Right lobe of liver (tissue), 6 donors: Measurements from ENCODE around the gene FHL1. TPM values are rescaled to one million over a fixed set of nuclear protein-coding genes. Genes with fewer than 3 reads are reported as not detected.

Source experiments
- ATAC-seq, 4 donors: fragments of 200-7000 bp; cut with Tn5 transposase; one replicate each; pipeline ENCODE4 v1.9.1; 2020; ENCODE audit warnings: mild to moderate bottlenecking in 4 of 4, moderate library complexity in 4 of 4
- DNase-seq, 3 donors: peaks; one replicate each; pipeline ENCODE4 v3.0.0-alpha.2; 2020
- H3K27ac ChIP-seq, 3 donors: fragments of 200-600 bp; one replicate each; pipeline ENCODE4 v1.8.0; 2022
- H3K27me3 ChIP-seq, 2 donors: fragments of 200-600 bp; one replicate each; pipeline ENCODE4 v1.8.0; 2022
- H3K36me3 ChIP-seq, 4 donors: fragments of 200-600 bp; sonication (generic) in 1 of 4; one replicate each; pipeline versions ENCODE4 v1.5.1 to v1.8.0; 2017 to 2022; ENCODE audit warnings: control low read depth in 1 of 4
- H3K4me1 ChIP-seq, 4 donors: fragments of 200-600 bp; sonication (generic) in 1 of 4; one replicate each; pipeline versions ENCODE4 v1.5.1 to v1.8.0; 2017 to 2022; ENCODE audit warnings: control low read depth in 1 of 4
- H3K4me3 ChIP-seq, 3 donors: fragments of 200-600 bp; one replicate each; pipeline ENCODE4 v1.8.0; 2022
- H3K9me3 ChIP-seq, 4 donors: fragments of 200-600 bp; sonication (generic) in 1 of 4; one replicate each; pipeline versions ENCODE4 v1.5.1 to v1.8.0; 2017 to 2022; ENCODE audit warnings: control low read depth in 1 of 4
- POLR2A ChIP-seq: fragments of 450-650 bp; IDR thresholded peaks from one replicate; pipeline ENCODE4 v1.6.1; 2017; ENCODE audit warnings: antibody characterized with exemption, mild to moderate bottlenecking
- WGBS: methylation state at CpG from one replicate; pipeline ENCODE4 v1.1.6; 2018; ENCODE audit warnings: low coverage, low lambda C conversion rate; ENCODE audit not compliant: insufficient coverage; ENCODE audit errors: missing lambda C conversion rate; 5-methylcytosine and 5-hydroxymethylcytosine counted together
- intact Hi-C, 2 donors: fragments of 100-400 bp; cut with DNase I; formaldehyde crosslinking; loops; one replicate each; pipeline versions ENCODE4 v1.11.2 to v1.14.1; 2022
- total RNA-seq, 6 experiments: library from RNA; depleted of rRNA in 2 of 6; stranded (reverse); fragments of >200 nt in 2 of 6; fragmentation: NEBNext Ultra II Directional in 3 of 6; extraction: Animal tissue kit (Norgen Biotek cat#: 25700) in 3 of 6; gene quantifications; one replicate each; pipeline versions ENCODE4 v1.1.0 to v1.2.4, GENCODE V29; 2016 to 2023
- TF ChIP-seq, protein P1 (sequence below), 4 donors: fragments of 200-600 bp in 3 of 4; fragments of 450-650 bp in 1 of 4; IDR thresholded peaks; one replicate each; pipeline versions ENCODE4 v1.5.1 to v1.8.0; 2016 to 2022; ENCODE audit warnings: antibody characterized with exemption in 4 of 4, mild to moderate bottlenecking in 2 of 4
- donor health status: DM: no; HTN: yes; CAD: no.
- donor health status: DM: no; HTN: no; CAD: no.
- donor health status: DM: no; HTN: no; CAD: no.
- donor health status: DM: no; HTN: yes; CAD: no.
- donor health status: DM: no; HTN: yes; CAD: no.

FHL1 gene
- total RNA-seq, 6 experiments from 2014 or later: 8.0 to 27.6 (median 18.5) TPM

GRCh38 chrX:136121788-136122187 lies 25.5 kb upstream of the FHL1 start:
- Histone ChIP-seq H3K27me3 (no peaks in the 10 kb centered on the region), H3K27ac (no peak overlapping the region), H3K9me3 (no peaks in the 10 kb centered on the region), H3K4me3 (no peak overlapping the region), H3K4me1 (no peaks in the 10 kb centered on the region), H3K36me3 (no peaks in the 10 kb centered on the region)
- DNase-seq (no peak), ATAC-seq (no peak)
- TF ChIP-seq POLR2A: no peak
- TF ChIP-seq, protein P1, sequence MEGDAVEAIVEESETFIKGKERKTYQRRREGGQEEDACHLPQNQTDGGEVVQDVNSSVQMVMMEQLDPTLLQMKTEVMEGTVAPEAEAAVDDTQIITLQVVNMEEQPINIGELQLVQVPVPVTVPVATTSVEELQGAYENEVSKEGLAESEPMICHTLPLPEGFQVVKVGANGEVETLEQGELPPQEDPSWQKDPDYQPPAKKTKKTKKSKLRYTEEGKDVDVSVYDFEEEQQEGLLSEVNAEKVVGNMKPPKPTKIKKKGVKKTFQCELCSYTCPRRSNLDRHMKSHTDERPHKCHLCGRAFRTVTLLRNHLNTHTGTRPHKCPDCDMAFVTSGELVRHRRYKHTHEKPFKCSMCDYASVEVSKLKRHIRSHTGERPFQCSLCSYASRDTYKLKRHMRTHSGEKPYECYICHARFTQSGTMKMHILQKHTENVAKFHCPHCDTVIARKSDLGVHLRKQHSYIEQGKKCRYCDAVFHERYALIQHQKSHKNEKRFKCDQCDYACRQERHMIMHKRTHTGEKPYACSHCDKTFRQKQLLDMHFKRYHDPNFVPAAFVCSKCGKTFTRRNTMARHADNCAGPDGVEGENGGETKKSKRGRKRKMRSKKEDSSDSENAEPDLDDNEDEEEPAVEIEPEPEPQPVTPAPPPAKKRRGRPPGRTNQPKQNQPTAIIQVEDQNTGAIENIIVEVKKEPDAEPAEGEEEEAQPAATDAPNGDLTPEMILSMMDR (IDR thresholded peaks at IDR 0.05): no peak
- WGBS: 32% methylated on average over 1 of the region's 1 CpG
- intact Hi-C loops: no loop called here

DNA sequence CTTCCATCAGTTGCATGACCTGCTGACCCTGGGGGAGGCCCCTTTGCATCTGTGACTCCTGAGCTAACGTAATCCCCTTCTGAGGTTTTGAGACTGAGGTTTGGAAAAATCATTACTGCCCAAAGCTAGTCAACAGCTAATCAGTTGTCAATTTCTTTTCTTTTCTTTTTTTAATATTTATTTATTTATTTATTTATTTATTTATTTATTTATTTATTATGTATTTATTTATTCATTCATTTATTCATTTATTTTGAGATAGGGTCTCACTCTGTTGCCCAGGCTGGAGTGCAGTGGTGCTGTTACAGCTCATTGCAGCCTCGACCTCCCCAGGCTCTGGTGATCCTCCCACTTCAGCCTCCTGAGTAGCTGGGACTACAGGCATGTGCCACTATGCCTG lies 25.1 kb upstream of the FHL1 start:
- Histone ChIP-seq H3K4me1 (no peaks in the 10 kb centered on the region), H3K36me3 (no peaks in the 10 kb centered on the region), H3K4me3 (no peak overlapping the region), H3K27me3 (no peaks in the 10 kb centered on the region), H3K9me3 (no peaks in the 10 kb centered on the region), H3K27ac (no peak overlapping the region)
- no peak for ATAC-seq
- no peak for DNase-seq
- 26% methylated on average over 2 of the region's 2 CpGs for WGBS
- intact Hi-C loops: no loop called here
- no peak for TF ChIP-seq POLR2A
- TF ChIP-seq, protein P1 (IDR thresholded peaks at IDR 0.05): no peak

GRCh38 chrX:136125106-136125505 lies 22.2 kb upstream of the FHL1 start:
- Histone ChIP-seq H3K27ac (no peak overlapping the region), H3K27me3 (no peaks in the 10 kb centered on the region), H3K4me3 (no peak overlapping the region), H3K36me3 (no peaks in the 10 kb centered on the region), H3K9me3 (no peaks in the 10 kb centered on the region), H3K4me1 (no peaks in the 10 kb centered on the region)
- no peak for TF ChIP-seq POLR2A
- TF ChIP-seq, protein P1 (IDR thresholded peaks at IDR 0.05): no peak
- 74% methylated on average over 3 of the region's 11 CpGs for WGBS
- intact Hi-C loops: no loop called here
- ATAC-seq: no peak
- DNase-seq: no peak

DNA sequence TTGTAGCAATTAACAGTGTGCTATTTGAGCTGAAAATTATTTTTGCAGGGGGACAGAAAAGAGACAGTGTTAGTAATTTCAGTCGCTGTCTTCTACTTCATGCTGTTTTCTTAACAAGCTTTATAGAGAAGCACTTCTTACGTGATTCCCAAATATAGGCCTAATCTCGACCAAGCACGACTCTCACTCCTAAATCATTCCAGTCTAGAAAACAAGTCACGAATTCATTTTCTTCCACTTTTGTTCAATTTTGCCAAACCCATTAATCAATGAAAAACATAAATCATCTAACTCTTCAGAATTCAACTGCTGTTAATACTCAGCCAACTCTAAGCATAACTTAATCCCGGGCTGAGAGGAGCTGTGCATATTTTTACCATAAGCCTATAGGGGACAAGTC lies 21.0 kb upstream of the FHL1 start:
- Histone ChIP-seq H3K27ac (no peak overlapping the region), H3K4me1 (no peaks in the 10 kb centered on the region), H3K4me3 (no peak overlapping the region), H3K9me3 (no peaks in the 10 kb centered on the region), H3K36me3 (no peaks in the 10 kb centered on the region), H3K27me3 (no peaks in the 10 kb centered on the region)
- WGBS: 60% methylated on average over 6 of the region's 6 CpGs
- TF ChIP-seq, protein P1 (IDR thresholded peaks at IDR 0.05): no peak
- no peak for TF ChIP-seq POLR2A
- intact Hi-C loops: no loop called here
- DNase-seq (no peak), ATAC-seq (no peak)

DNA sequence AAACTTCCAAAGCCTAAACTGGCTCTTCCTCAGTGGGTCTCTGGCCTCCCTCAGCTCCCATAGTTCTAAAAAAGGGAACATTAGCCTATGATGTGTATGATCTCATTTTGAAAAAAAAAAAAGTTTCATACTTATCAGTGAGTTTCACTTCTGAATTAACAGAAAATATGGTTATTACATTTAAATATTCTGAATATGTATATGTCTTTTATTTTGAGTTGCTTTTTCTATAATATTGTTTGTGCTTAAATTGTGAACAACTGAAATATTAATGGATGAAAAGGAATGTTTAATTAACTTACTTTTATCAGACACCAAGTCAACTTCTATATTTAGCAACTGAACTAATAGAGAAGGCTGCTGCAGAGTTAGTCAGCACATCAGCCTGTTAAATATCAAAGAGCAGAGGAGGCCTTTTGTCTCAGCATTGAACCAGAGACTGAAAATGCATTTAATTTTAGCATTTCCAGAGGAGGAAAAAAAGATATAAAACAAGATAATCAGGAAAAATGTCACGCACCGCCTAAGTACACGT lies 20.4 kb upstream of the FHL1 start:
- 67% methylated on average over 3 of the region's 3 CpGs for WGBS
- no peaks in the 10 kb centered on the region for H3K27me3 ChIP-seq
- no peak overlapping the region for H3K27ac ChIP-seq
- DNase-seq (no peak), ATAC-seq (no peak)
- H3K36me3 ChIP-seq: no peaks in the 10 kb centered on the region
- TF ChIP-seq, protein P1 (IDR thresholded peaks at IDR 0.05): no peak
- TF ChIP-seq POLR2A: no peak
- H3K4me1 ChIP-seq: no peaks in the 10 kb centered on the region
- no peak overlapping the region for H3K4me3 ChIP-seq
- intact Hi-C loops: no loop called here
- H3K9me3 ChIP-seq: no peaks in the 10 kb centered on the region
